Upper lobe of left lung (tissue), 4 donors: ENCODE results near the gene PTPRK.

Experiments used
- POLR2A ChIP-seq, 4 donors: fragments of 450-650 bp; IDR thresholded peaks; one replicate each; pipeline ENCODE4 v1.5.1; 2016 to 2017; ENCODE audit warnings: antibody characterized with exemption in 4 of 4, mild to moderate bottlenecking in 2 of 4
- TF ChIP-seq, protein P1 (sequence below), 6 experiments: fragments of 450-650 bp in 4 of 6; fragments of 200-600 bp in 2 of 6; sonication (generic) in 2 of 6; IDR thresholded peaks; one replicate each; pipeline ENCODE4 v1.5.1; 2016 to 2019; ENCODE audit warnings: antibody characterized with exemption in 6 of 6

DNA sequence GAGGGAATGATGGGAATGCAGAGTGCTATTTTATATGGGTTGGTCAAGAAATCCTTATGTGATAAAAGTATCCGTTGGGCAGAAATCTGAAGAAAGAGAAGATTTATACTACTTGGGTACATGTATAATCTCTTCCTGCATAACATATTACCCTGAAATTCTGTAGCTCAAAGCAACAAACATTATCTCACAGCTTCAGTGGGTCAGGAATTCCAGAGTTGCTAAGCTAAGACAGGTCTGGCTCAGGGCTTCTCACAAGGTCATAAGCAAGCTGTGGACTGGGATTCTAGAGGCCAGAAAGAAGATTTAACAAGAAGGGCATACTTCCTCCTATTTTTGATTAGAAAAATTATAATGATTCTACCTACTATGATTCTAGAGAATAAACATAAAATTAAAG, 447.0 kb downstream of the PTPRK start:
- TF ChIP-seq, protein P1, sequence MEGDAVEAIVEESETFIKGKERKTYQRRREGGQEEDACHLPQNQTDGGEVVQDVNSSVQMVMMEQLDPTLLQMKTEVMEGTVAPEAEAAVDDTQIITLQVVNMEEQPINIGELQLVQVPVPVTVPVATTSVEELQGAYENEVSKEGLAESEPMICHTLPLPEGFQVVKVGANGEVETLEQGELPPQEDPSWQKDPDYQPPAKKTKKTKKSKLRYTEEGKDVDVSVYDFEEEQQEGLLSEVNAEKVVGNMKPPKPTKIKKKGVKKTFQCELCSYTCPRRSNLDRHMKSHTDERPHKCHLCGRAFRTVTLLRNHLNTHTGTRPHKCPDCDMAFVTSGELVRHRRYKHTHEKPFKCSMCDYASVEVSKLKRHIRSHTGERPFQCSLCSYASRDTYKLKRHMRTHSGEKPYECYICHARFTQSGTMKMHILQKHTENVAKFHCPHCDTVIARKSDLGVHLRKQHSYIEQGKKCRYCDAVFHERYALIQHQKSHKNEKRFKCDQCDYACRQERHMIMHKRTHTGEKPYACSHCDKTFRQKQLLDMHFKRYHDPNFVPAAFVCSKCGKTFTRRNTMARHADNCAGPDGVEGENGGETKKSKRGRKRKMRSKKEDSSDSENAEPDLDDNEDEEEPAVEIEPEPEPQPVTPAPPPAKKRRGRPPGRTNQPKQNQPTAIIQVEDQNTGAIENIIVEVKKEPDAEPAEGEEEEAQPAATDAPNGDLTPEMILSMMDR (IDR thresholded peaks at IDR 0.05) = no peak
- no peak for TF ChIP-seq POLR2A (IDR thresholded peaks at IDR 0.05)
